ENCODE measurements around the gene MTMR10. TPM values are rescaled to one million over a fixed set of nuclear protein-coding genes. Genes with fewer than 3 reads are reported as not detected.
A peak's percentile ranks its signal among the peaks of the same experiment; 100 is the strongest.

MTMR10 gene
- total RNA-seq, 1 donor from 2014 or later = 67.7 TPM

- intact Hi-C loops (cut with DNase I) = no loop called here
- DNase-seq (ENCODE audit: low spot score) = no peak
- no peak for ATAC-seq
Observed at GRCh38 chr15:30963681-30964080, 27.7 kb downstream of the MTMR10 start.

GRCh38 chr15:30962659-30963058 is 28.8 kb downstream of the MTMR10 start:
- ATAC-seq = no peak
- intact Hi-C loops (cut with DNase I) = no loop called here
- no peak for DNase-seq (ENCODE audit: low spot score)

GRCh38 chr15:30962079-30962478 is 29.3 kb downstream of the MTMR10 start:
- DNase-seq (ENCODE audit: low spot score) (no peak), ATAC-seq (no peak)
- intact Hi-C loops (cut with DNase I) = no loop called here

- intact Hi-C loops (cut with DNase I) = no loop called here
- DNase-seq (ENCODE audit: low spot score) = no peak
- ATAC-seq = no peak
Observed at GRCh38 chr15:30958219-30958618, 33.2 kb downstream of the MTMR10 start.

- ATAC-seq = no peak
Observed at GRCh38 chr15:30956216-30957124, 35.0 kb downstream of the MTMR10 start.

GRCh38 chr15:30954674-30955073 is 36.8 kb downstream of the MTMR10 start:
- ATAC-seq (no peak), DNase-seq (ENCODE audit: low spot score) (no peak)
- intact Hi-C loops (cut with DNase I) = no loop called here

More at GRCh38 chr15:30956216-30957124, 35.0 kb downstream of the MTMR10 start:
- intact Hi-C loops (cut with DNase I) = no loop called here
- no peak for DNase-seq (ENCODE audit: low spot score)

GRCh38 chr15:30953731-30954378 is 37.6 kb downstream of the MTMR10 start:
- peak; percentile 26 for ATAC-seq
- intact Hi-C loops (cut with DNase I) = no loop called here
- no peak for DNase-seq (ENCODE audit: low spot score)

GRCh38 chr15:30953183-30953582 is 38.2 kb downstream of the MTMR10 start:
- no peak for DNase-seq (ENCODE audit: low spot score)
- intact Hi-C loops (cut with DNase I) = no loop called here
- no peak for ATAC-seq

GRCh38 chr15:30943654-30944335 is 47.6 kb downstream of the MTMR10 start:
- ATAC-seq = no peak
- intact Hi-C loops (cut with DNase I) = no loop called here
- DNase-seq (ENCODE audit: low spot score) = no peak

GRCh38 chr15:30941520-30941919 is 49.9 kb downstream of the MTMR10 start:
- ATAC-seq (no peak), DNase-seq (ENCODE audit: low spot score) (no peak)
- intact Hi-C loops (cut with DNase I) = no loop called here

- DNase-seq (ENCODE audit: low spot score) = no peak
- intact Hi-C loops (cut with DNase I) = no loop called here
- no peak for ATAC-seq
Observed at GRCh38 chr15:30940359-30940758, 51.1 kb downstream of the MTMR10 start.

- no peak for DNase-seq (ENCODE audit: low spot score)
- intact Hi-C loops (cut with DNase I) = no loop called here
- no peak for ATAC-seq
Observed at GRCh38 chr15:30939161-30939560, 52.3 kb downstream of the MTMR10 start.

- ATAC-seq (no peak), DNase-seq (ENCODE audit: low spot score) (no peak)
- intact Hi-C loops (cut with DNase I) = no loop called here
Observed at GRCh38 chr15:30933293-30933692, 58.1 kb downstream of the MTMR10 start.

- intact Hi-C loops (cut with DNase I) = no loop called here
- DNase-seq (ENCODE audit: low spot score) (no peak), ATAC-seq (no peak)
Observed at GRCh38 chr15:30930422-30930821, 61.0 kb downstream of the MTMR10 start.

GRCh38 chr15:30929982-30930381 is 61.4 kb downstream of the MTMR10 start:
- intact Hi-C loops (cut with DNase I) = no loop called here
- ATAC-seq = no peak
- DNase-seq (ENCODE audit: low spot score) = no peak

GRCh38 chr15:30929064-30929669 is 62.3 kb downstream of the MTMR10 start:
- DNase-seq (ENCODE audit: low spot score) = no peak
- no peak for ATAC-seq
- intact Hi-C loops (cut with DNase I) = no loop called here

GRCh38 chr15:30928076-30928475 is 63.4 kb downstream of the MTMR10 start:
- ATAC-seq (no peak), DNase-seq (ENCODE audit: low spot score) (no peak)
- intact Hi-C loops (cut with DNase I) = no loop called here

GRCh38 chr15:30927148-30927761 is 64.2 kb downstream of the MTMR10 start:
- ATAC-seq = no peak
- intact Hi-C loops (cut with DNase I) = no loop called here

GRCh38 chr15:30926161-30926560 is 65.3 kb downstream of the MTMR10 start:
- intact Hi-C loops (cut with DNase I) = no loop called here
- ATAC-seq (no peak), DNase-seq (ENCODE audit: low spot score) (no peak)

More at GRCh38 chr15:30927148-30927761, 64.2 kb downstream of the MTMR10 start:
- DNase-seq (ENCODE audit: low spot score) = no peak

All from sciatic nerve (tissue), 2 donors.